Fibroblast of gingiva (primary cell): Measurements from ENCODE around the gene TRIP12.
"Not testable (repeated sequence)": the region's sequence is repeated elsewhere in the genome, so short reads cannot be mapped to it uniquely, and the experiment has no call there.

ENCODE experiments used
- DNase-seq: peaks from one replicate; pipeline ENCODE4 v3.0.0-alpha.2; 2011; ENCODE audit warnings: low read depth

TRIP12 gene

GRCh38 chr2:229921892-229922448, at the start of gene TRIP12:
Gene TRIP12, minus strand, starts transcription at chr2:229922009. Its CDS starts 41,930 bp downstream, at chr2:229880079.
- DNase-seq = peak; percentile 100

DNA sequence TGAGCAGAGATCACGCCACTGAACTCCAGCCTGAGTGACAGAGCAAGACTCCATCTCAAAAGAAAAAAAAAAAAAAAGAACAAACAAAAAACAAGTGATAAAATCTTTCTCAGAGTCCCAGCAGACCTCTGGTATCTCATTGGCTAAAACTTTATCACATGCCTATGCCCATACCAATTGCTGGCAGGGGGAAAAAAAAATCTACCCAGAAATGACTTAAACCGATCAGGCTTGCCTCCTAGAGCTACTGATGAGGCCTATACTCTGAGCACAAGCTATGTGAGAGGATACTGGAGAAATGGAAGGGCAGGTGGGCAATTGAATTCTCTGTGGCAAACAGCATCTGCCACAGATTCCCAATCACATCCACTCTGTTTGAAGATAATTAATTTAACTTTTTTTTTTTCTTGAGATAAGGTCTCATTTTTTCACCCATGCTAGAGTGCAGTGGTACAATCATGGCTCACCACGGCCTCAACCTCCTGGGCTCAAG, 49.5 kb upstream of the TRIP12 start:
- DNase-seq = no peak

- DNase-seq = no peak
These were observed 48.6 kb upstream of the TRIP12 start for GRCh38 chr2:229970406-229970805.

DNA sequence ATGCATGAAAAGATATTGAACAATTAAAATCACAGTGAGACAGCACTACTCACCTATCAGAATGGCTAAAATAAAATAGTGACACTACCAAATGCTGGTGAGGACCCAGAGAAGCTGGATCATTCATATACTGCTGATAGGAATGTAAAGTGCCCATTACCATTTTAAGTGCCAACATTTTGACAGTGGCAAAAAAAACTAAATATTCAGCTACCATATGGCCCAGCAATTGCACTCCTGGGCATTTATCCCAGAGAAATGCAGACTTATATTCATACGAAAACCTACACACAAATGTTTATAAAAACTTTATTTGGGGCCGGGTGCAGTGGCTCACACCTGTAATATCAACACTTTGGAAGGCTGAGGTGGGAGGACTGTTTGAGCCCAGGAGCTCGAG, 48.1 kb upstream of the TRIP12 start:
- DNase-seq = no peak

DNA sequence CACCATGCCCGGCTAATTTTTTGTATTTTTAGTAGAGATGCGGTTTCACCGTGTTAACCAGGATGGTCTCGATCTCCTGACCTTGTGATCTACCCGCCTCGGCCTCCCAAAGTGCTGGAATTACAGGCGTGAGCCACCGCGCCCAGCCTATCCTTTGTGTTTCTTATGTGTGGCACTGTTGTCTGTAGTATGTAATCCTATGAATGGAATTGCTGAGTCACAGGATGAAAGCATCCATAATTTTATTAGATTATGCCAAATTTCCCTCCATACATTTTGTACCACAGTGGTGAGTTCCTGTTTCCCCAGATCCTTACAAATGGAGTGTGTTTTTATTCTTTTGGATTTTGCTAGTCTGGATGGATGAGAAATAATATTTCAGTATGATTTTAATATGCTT, 41.8 kb upstream of the TRIP12 start:
- DNase-seq = peak; percentile 36

GRCh38 chr2:229956491-229956890, 34.7 kb upstream of the TRIP12 start:
- DNase-seq = no peak

DNA sequence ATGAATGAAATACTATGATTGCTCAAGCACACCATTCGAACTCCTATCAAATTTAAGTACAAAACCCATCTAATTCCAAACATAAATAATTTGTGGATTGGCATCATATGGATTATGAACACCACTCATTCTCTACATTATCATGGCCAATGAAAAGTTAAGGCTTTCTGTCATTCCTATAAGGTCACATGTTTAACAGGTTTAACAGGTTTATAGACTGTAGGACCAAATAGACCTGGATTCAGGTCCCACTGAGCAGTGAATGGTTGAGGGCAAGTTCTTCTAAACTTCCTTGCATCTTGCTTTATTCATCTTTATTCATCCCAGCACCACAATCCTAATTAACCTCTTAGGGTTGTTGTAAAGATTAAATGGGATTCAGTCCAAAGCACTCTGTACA, 33.9 kb upstream of the TRIP12 start:
- no peak for DNase-seq

DNA sequence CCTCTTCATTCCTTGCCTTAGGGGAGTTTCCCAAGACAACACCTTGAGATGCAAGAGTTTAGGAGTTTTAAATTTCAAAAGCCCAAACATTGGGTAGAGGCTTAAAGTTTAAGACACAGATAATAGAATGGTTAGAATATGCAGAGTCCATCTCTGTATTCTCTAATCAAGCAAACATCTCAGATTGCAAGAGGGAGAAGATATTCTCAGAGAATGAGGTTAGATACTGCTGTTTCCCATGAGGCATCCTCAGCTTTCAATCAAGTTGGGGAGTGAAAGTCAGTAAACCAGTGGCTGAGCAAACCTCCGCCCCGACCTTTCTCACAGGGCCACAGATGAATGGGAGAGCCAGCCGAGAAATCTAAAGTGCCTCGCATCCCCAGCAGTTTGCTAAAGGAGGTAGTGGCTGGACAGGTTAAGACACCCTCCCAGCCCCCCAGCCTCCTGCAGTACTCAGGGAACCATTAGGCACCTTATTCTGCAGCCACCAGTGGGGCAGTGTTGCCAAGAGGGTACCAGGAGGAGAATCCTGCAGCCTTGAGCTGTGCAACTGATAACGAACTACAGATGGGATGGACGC, 30.5 kb upstream of the TRIP12 start:
- no peak for DNase-seq

DNA sequence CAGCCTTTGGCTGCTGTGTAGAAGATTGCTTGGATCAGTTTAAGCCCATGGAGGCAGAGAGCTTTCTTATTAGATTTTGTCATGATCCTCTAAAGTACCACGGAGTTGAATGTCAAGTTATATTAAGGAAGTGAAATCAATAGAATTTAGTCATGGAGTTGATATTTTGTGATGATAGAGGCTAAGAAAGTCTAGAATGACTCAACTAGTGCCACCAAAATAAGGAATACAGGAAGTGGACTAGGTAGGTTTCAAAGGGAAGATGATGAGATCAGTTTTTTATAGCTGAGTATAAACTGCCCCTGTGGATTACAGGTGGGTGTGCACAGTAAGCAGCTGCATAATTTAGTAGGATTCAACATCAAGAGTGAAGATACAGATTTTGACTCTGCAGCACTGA, 25.7 kb upstream of the TRIP12 start:
- DNase-seq = no peak

- DNase-seq = no peak
These were observed 24.2 kb upstream of the TRIP12 start for GRCh38 chr2:229945975-229946374.

DNA sequence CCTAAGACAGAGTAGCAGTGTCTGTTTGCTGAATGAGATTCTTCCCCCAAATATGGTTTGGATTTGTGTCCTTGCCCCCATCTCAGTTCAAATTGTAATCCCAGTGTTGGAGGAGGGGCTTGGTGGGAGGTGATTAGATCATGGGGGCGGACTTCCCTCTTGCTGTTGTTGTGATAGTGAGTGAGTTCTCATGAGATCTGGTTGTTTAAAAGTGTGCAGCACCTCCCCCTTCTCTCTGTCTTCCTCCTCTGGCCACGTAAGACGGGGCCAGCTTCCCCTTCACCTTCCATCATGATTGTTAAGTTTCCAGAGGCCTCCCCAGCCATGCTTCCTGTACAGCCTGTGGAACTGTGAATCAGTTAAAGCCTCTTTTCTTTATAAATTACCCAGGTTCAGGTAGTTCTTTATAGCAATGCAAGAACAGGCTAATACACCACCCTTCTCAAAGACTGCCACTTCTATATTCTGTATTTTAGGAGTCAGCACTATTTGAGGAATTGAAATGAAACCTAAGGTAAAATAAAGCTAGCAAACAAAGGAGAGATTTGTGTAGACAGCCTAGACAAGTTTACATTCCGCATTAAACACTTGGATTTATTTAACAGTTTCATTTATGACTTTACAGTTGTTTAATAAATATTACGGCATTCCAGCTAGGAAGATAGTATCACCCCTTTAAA, 22.1 kb upstream of the TRIP12 start:
- no peak for DNase-seq

DNA sequence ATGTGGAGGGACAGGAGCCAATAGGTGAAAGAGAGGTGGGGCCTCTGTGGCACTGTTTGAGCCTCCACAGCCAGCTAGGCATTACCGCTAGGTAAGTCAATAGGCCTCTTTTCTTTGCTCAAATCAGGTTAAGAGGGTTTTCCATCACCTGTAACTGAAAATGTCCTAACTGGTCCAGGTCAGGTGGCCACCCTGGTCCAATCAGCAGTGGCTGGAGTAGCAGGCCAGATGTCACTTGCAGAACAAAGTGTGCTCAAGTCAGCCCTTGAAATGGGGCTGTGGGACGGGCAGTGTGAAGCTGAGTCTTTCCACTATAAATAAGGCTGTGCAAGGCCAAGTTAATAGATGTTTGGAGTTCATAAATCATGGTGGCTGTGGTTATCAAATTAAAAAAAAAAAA, 21.4 kb upstream of the TRIP12 start:
- DNase-seq = no peak

GRCh38 chr2:229942671-229943070, 20.9 kb upstream of the TRIP12 start:
- DNase-seq = no peak

GRCh38 chr2:229937537-229937936, 15.7 kb upstream of the TRIP12 start:
- DNase-seq = no peak

GRCh38 chr2:229931241-229931640, 9.4 kb upstream of the TRIP12 start:
- no peak for DNase-seq

- no peak for DNase-seq
These were observed 8.8 kb upstream of the TRIP12 start for GRCh38 chr2:229930656-229931055.

DNA sequence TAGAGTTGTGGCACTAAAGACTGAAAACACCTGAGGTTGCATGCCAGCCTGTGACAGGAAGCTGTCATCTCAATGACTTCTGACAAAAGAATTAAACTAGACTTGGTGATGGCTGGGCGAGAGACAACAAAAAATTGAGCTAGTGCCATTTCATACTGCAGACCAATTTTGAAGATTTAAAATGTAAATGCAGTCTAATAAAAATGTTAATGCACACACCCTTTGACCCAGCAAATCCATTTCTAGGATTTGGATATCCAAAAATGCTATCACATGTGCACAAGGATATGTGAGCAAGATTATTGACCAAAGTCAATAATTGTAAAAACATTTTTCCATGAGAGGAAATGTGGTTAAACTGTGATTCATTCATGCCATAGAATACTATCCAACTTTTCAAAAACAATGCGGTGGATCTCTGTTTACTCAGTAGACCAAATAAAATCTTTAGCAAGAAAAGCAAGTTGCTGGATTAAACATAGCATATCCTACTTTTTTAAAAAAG, 6.1 kb upstream of the TRIP12 start:
- peak; percentile 45 for DNase-seq

GRCh38 chr2:229925201-229925600, 3.4 kb upstream of the TRIP12 start:
- no peak for DNase-seq

DNA sequence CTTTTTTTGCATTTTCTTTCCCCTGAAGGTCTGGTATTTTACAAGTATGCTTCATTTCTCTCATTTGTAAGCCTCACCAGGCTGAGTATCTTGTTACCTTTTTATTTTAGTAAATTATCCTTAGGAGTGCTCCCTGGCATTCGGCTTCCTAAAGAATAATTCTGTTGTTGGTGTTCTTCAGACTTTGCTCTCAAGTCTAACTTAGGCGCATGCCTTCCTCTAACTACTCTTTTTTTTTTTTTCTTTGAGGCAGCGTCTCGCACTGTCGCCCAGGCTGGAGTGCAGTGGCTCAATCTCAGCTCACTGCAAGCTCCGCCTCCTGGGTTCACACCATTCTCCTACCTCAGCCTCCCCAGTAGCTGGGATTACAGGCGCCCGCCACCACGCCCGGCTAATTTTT, 2.7 kb upstream of the TRIP12 start:
- DNase-seq = not testable (repeated sequence)

GRCh38 chr2:229922449-229923386, 909 bp upstream of the TRIP12 start, which contains the start of gene FBXO36:
Gene FBXO36, plus strand, starts transcription at chr2:229922503. Its CDS starts 11 bp downstream, at chr2:229922514.
- DNase-seq = peak; percentile 54

DNA sequence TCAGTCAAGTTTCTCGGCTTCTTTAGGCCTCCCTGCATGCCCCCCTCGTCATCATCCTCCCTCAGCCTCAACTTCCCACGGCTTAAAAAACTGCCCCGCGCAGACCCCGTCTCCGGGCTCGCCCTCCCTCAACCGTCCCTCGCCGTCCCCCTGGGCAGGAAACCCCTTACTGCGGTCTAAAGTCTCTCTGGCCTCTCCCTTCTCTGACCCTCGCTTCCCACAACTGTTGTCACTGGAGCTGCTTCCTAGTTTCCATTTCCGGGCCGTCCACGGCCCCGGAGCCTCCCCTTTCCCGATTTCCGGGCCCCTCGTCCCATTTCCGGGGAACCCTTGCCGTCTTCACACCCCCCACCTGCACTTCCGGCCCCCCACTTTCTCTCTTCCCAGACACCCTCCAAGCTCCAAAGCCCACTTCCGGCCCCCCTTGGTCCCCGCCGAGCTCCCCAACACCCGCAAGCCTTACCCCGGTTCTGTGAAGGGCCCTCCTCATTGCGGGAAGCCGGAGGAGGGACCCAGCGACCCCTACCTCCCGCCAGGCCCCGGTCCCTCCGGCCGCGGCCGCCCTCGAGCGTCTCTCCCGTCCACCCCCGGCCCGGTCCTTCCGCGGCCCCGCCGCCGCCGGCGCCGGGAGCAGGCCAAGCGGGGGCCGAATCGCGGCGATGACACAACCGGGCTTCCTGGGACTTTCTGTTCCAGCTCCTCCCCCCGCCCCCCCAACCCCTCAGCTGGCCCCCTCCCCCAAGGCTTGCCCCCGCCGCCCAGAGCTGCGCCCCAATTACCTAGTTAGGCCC, 513 bp downstream of the TRIP12 start:
- DNase-seq = peak; percentile 69
